Left kidney (tissue), 2 donors: ENCODE data around the gene ZFYVE19. TPM values are rescaled to one million over a fixed set of nuclear protein-coding genes. Genes with fewer than 3 reads are reported as not detected.
A peak's percentile ranks its signal among the peaks of the same experiment; 100 is the strongest.
"Not testable (repeated sequence)": the region's sequence is repeated elsewhere in the genome, so short reads cannot be mapped to it uniquely, and the experiment has no call there.

Experiments
- DNase-seq: peaks from one replicate; pipeline ENCODE4 v3.0.0-alpha.2; 2013
- polyA plus RNA-seq: library from polyadenylated mRNA; unstranded; fragments of 120-200 nt; gene quantifications from one replicate; pipeline ENCODE4 v1.2.1, GENCODE V29; 2013; ENCODE audit not compliant: insufficient read length

ZFYVE19 gene
- polyA plus RNA-seq, 1 donor: 25.5 TPM

- no peak for DNase-seq
Measured at GRCh38 chr15:40845511-40846284, 38.8 kb downstream of the ZFYVE19 start.

- no peak for DNase-seq
Measured at GRCh38 chr15:40846841-40847222, 39.9 kb downstream of the ZFYVE19 start.

GRCh38 chr15:40847223-40847961, 40.5 kb downstream of the ZFYVE19 start:
- DNase-seq: peak; percentile 84

GRCh38 chr15:40850576-40851112, 43.8 kb downstream of the ZFYVE19 start:
- DNase-seq: no peak

- DNase-seq: no peak
Measured at GRCh38 chr15:40852529-40852928, 45.6 kb downstream of the ZFYVE19 start.

GRCh38 chr15:40853241-40853890, 46.5 kb downstream of the ZFYVE19 start:
- no peak for DNase-seq

GRCh38 chr15:40854161-40854560, 47.3 kb downstream of the ZFYVE19 start:
- DNase-seq: no peak

- no peak for DNase-seq
Measured at GRCh38 chr15:40855706-40856234, 48.9 kb downstream of the ZFYVE19 start.

GRCh38 chr15:40856746-40857145, 49.9 kb downstream of the ZFYVE19 start:
- no peak for DNase-seq

GRCh38 chr15:40857601-40858341, 50.9 kb downstream of the ZFYVE19 start:
- DNase-seq: peak; percentile 75

- no peak for DNase-seq
Measured at GRCh38 chr15:40858706-40859105, 51.8 kb downstream of the ZFYVE19 start.

- DNase-seq: peak; percentile 78
Measured at GRCh38 chr15:40859206-40859851, 52.4 kb downstream of the ZFYVE19 start.

- DNase-seq: not testable (repeated sequence)
Measured at GRCh38 chr15:40861147-40861546, 54.3 kb downstream of the ZFYVE19 start.

- DNase-seq: no peak
Measured at GRCh38 chr15:40863660-40864270, 56.9 kb downstream of the ZFYVE19 start.

Other genes starting within 250 kb of the ZFYVE19 start
- gene CCDC32, start 242.0 kb upstream of the ZFYVE19 start, polyA plus RNA-seq: 31.8 TPM
- gene RPUSD2, start 237.8 kb upstream of the ZFYVE19 start, polyA plus RNA-seq: 9.2 TPM
- 32.4 TPM for gene KNL1, start 212.8 kb upstream of the ZFYVE19 start, polyA plus RNA-seq
- 16.9 TPM for gene RAD51, start 111.9 kb upstream of the ZFYVE19 start, polyA plus RNA-seq
- gene RMDN3, start 51.8 kb upstream of the ZFYVE19 start, polyA plus RNA-seq: 43.1 TPM
- gene GCHFR, start 43.0 kb upstream of the ZFYVE19 start, polyA plus RNA-seq: 33.2 TPM
- gene C15orf62, start 37.1 kb upstream of the ZFYVE19 start, polyA plus RNA-seq: 3.3 TPM
- 41.1 TPM for gene DNAJC17, start 384 bp downstream of the ZFYVE19 start, polyA plus RNA-seq
- 0.62 TPM for gene PPP1R14D, start 21.6 kb downstream of the ZFYVE19 start, polyA plus RNA-seq
- 66.7 TPM for gene SPINT1, start 37.0 kb downstream of the ZFYVE19 start, polyA plus RNA-seq
- gene RHOV, start 67.1 kb downstream of the ZFYVE19 start, polyA plus RNA-seq: 1.7 TPM
- gene VPS18, start 87.4 kb downstream of the ZFYVE19 start, polyA plus RNA-seq: 16.5 TPM
- 5.1 TPM for gene DLL4, start 122.3 kb downstream of the ZFYVE19 start, polyA plus RNA-seq
- 2.4 TPM for gene CHAC1, start 146.4 kb downstream of the ZFYVE19 start, polyA plus RNA-seq